Heart right ventricle (tissue), 16 donors: ENCODE measurements around the gene MRGPRD. TPM values are rescaled to one million over a fixed set of nuclear protein-coding genes. Genes with fewer than 3 reads are reported as not detected.

Experiments
- ATAC-seq, 8 donors: fragments of 200-7000 bp; cut with Tn5 transposase; one replicate each; pipeline ENCODE4 v1.9.1; 2020; ENCODE audit warnings: mild to moderate bottlenecking in 8 of 8, moderate library complexity in 8 of 8, moderate number of reproducible peaks in 1 of 8
- DNase-seq, 2 donors: peaks; one replicate each; pipeline ENCODE4 v3.0.0-alpha.2; 2020
- H3K27ac ChIP-seq, 10 donors: fragments of 200-600 bp; sonication (generic) in 2 of 10; one replicate each; pipeline versions ENCODE4 v1.5.0 to v1.8.0; 2020 to 2022; ENCODE audit warnings: mild to moderate bottlenecking in 3 of 10
- H3K27me3 ChIP-seq, 7 donors: fragments of 200-600 bp; one replicate each; pipeline ENCODE4 v1.8.0; 2021 to 2022; ENCODE audit warnings: mild to moderate bottlenecking in 2 of 7
- H3K36me3 ChIP-seq, 9 donors: fragments of 200-600 bp; sonication (generic) in 1 of 9; one replicate each; pipeline versions ENCODE4 v1.5.0 to v1.8.0; 2020 to 2022; ENCODE audit warnings: mild to moderate bottlenecking in 2 of 9
- H3K4me1 ChIP-seq, 9 donors: fragments of 200-600 bp; sonication (generic) in 1 of 9; one replicate each; pipeline versions ENCODE4 v1.5.0 to v1.8.0; 2020 to 2022; ENCODE audit warnings: mild to moderate bottlenecking in 4 of 9
- H3K4me3 ChIP-seq, 10 donors: fragments of 200-600 bp; sonication (generic) in 2 of 10; one replicate each; pipeline versions ENCODE4 v1.5.0 to v1.8.0; 2020 to 2022; ENCODE audit warnings: mild to moderate bottlenecking in 7 of 10, moderate library complexity in 2 of 10
- H3K9me3 ChIP-seq, 11 donors: fragments of 200-600 bp in 10 of 11; sonication (generic) in 2 of 11; one replicate each; pipeline versions ENCODE4 v1.5.0 to v1.8.0; 2013 to 2022; ENCODE audit warnings: mild to moderate bottlenecking in 2 of 11, control low read depth in 1 of 11, moderate library complexity in 1 of 11
- CTCF ChIP-seq, 9 donors: fragments of 200-600 bp; sonication (generic) in 2 of 9; IDR thresholded peaks; one replicate each; pipeline versions ENCODE4 v1.5.0 to v1.8.0; 2021 to 2022; ENCODE audit warnings: antibody characterized with exemption in 9 of 9, mild to moderate bottlenecking in 5 of 9, moderate library complexity in 1 of 9
- WGBS, 2 donors: extraction: QIAGEN DNeasy Blood & Tissue Kit; methylation state at CpG; one replicate each; pipeline ENCODE4 v1.1.7; 2013; ENCODE audit warnings: inconsistent platforms in 1 of 2; 5-methylcytosine and 5-hydroxymethylcytosine counted together
- intact Hi-C, 10 donors: fragments of 100-400 bp; cut with DNase I; formaldehyde crosslinking; loops; one replicate each; pipeline versions ENCODE4 v1.11.1 to v1.14.2; 2022
- polyA plus RNA-seq, 2 donors: library from polyadenylated mRNA; stranded (reverse); fragments of 200-250 nt; gene quantifications; one replicate each; pipeline ENCODE4 v1.2.3, GENCODE V29; 2013
- total RNA-seq, 10 donors: library from RNA; stranded (reverse); fragmentation: NEBNext Ultra II Directional in 3 of 10; extraction: Animal tissue kit (Norgen Biotek cat#: 25700) in 3 of 10; gene quantifications; one replicate each; pipeline versions ENCODE4 v1.2.1 to v1.2.4, GENCODE V29; 2021 to 2023
- donor health status: Arrhythmogenic right ventricular cardiomyopathy.
- donor health status: ischemic (EF 13 %, LVEDD 7.1; RV severe dilation, severe dysfunction).
- donor health status: healthy with polysubstance abuse.
- donor health status: DM: no; HTN: yes; CAD: no.
- donor health status: DM: no; HTN: no; CAD: no.
- donor health status: ischemic (EF 25% LVEDD 6.9; RV normal size, moderate dysfunction).
- donor health status: ischemic (EF 25% LVEDD 5.7; RV mildly dilated, moderate dysfunction).
- donor health status: healthy.
- donor health status: DM: yes; HTN: yes; CAD: no.
- donor health status: Ischemic cardiomyopathy.
- donor health status: ischemic (EF 35%, LVEDD 5.7; RV mildly dilated, moderate dysfunction).
- donor health status: nonischemic (EF 11% LVEDD 7.7; RV severe dilation, severe dysfunction).
- donor health status: DM: yes; HTN: yes; CAD: no.
- donor health status: PGD.
- donor health status: ischemic (EF 29% LVEDD 5.4; RV normal size, mild dysfunction).
- donor health status: nonischemic (EF 23%, LVEDD 6.1; RV moderate dilation, normal function).

MRGPRD gene
- total and polyA plus RNA-seq, 12 donors: not detected

- Histone ChIP-seq H3K27ac (peak overlapping the region in 9 of 10 donors; percentile 35 to 86 (median 78)), H3K36me3 (no peaks in the 10 kb centered on the region), H3K9me3 (no peaks in the 10 kb centered on the region), H3K4me3 (peak overlapping the region in 9 of 10 donors; percentile 33 to 55 (median 53)), H3K4me1 (peaks cover 5 to 69% (median 45%) of the 10 kb centered on the region in 9 donors), H3K27me3 (peaks cover 0 to 54% (median 35%) of the 10 kb centered on the region in 7 donors)
- WGBS, 2 donors: 76 to 79% methylated on average over 9 of the region's 9 CpGs
- intact Hi-C loops: no loop called here
- ATAC-seq: no peak
- no peak for TF ChIP-seq CTCF (IDR thresholded peaks at IDR 0.05)
- no peak for DNase-seq
These were observed 30.9 kb upstream of the MRGPRD start for GRCh38 chr11:69011624-69012091.

GRCh38 chr11:69010964-69011623, 30.3 kb upstream of the MRGPRD start:
- H3K4me3 ChIP-seq: peak overlapping the region; percentile 12 to 55 (median 51)
- peaks cover 5 to 69% (median 45%) of the 10 kb centered on the region in 9 donors for H3K4me1 ChIP-seq
- H3K9me3 ChIP-seq: no peaks in the 10 kb centered on the region
- H3K27me3 ChIP-seq: peaks cover 0 to 54% (median 35%) of the 10 kb centered on the region in 7 donors
- peak; percentile 23 to 70 (median 62) for ATAC-seq
- peak; percentile 58 to 77 for DNase-seq
- no peaks in the 10 kb centered on the region for H3K36me3 ChIP-seq
- 15% methylated on average over 42 to 43 of the region's 43 CpGs for WGBS, 2 donors
- intact Hi-C loops: no loop called here
- H3K27ac ChIP-seq: peak overlapping the region in 9 of 10 donors; percentile 40 to 86 (median 72)
- TF ChIP-seq CTCF (IDR thresholded peaks at IDR 0.05): no peak

- peak overlapping the region in 9 of 10 donors; percentile 45 to 83 (median 62) for H3K27ac ChIP-seq
- intact Hi-C loops: no loop called here
- H3K9me3 ChIP-seq: no peaks in the 10 kb centered on the region
- peaks cover 0 to 49% (median 32%) of the 10 kb centered on the region in 7 donors for H3K27me3 ChIP-seq
- DNase-seq (no peak), ATAC-seq (no peak)
- H3K4me3 ChIP-seq: peak overlapping the region; percentile 12 to 55 (median 51)
- H3K36me3 ChIP-seq: peaks cover 0 to 3% (median 0%) of the 10 kb centered on the region in 9 donors
- 28 to 40% methylated on average over 9 of the region's 9 CpGs for WGBS, 2 donors
- no peak for TF ChIP-seq CTCF (IDR thresholded peaks at IDR 0.05)
- H3K4me1 ChIP-seq: peaks cover 5 to 69% (median 45%) of the 10 kb centered on the region in 9 donors
These were observed 29.6 kb upstream of the MRGPRD start for GRCh38 chr11:69010361-69010891.

- intact Hi-C loops: no loop called here
- Histone ChIP-seq H3K36me3 (peaks cover 0 to 9% (median 0%) of the 10 kb centered on the region in 9 donors), H3K27me3 (peaks cover 0 to 47% (median 32%) of the 10 kb centered on the region in 7 donors), H3K9me3 (no peaks in the 10 kb centered on the region), H3K27ac (peak overlapping the region in 8 of 10 donors; percentile 50 to 83 (median 67)), H3K4me1 (peaks cover 5 to 65% (median 41%) of the 10 kb centered on the region in 9 donors), H3K4me3 (peak overlapping the region in 1 of 10 donors; percentile 53)
- no peak for TF ChIP-seq CTCF (IDR thresholded peaks at IDR 0.05)
- ATAC-seq: no peak
- DNase-seq: no peak
- WGBS, 2 donors: 56 to 71% methylated on average over 16 of the region's 16 CpGs
These were observed 28.8 kb upstream of the MRGPRD start for GRCh38 chr11:69009441-69010211.
